Mammary epithelial cell (primary cell): ENCODE results near the gene POLR2J.
"Not testable (repeated sequence)": the region's sequence is repeated elsewhere in the genome, so short reads cannot be mapped to it uniquely, and the experiment has no call there.

Source experiments
- EZH2 ChIP-seq: IDR thresholded peaks from 2 replicates; pipeline ENCODE4 v1.6.1; 2012; ENCODE audit warnings: low read length, inconsistent platforms, borderline replicate concordance
- TF ChIP-seq, protein P1 (sequence below), 2 donors: IDR thresholded peaks in 1 of 2; conservative IDR thresholded peaks in 1 of 2; 2 replicates each; pipeline ENCODE4 v1.5.1; 2011 to 2012; ENCODE audit warnings: inconsistent platforms in 2 of 2, low read length in 2 of 2, mild to moderate bottlenecking in 2 of 2, control low read depth in 1 of 2, low read depth in 1 of 2; ENCODE audit not compliant: insufficient read depth in 1 of 2; ENCODE audit errors: extremely low read depth in 1 of 2

DNA sequence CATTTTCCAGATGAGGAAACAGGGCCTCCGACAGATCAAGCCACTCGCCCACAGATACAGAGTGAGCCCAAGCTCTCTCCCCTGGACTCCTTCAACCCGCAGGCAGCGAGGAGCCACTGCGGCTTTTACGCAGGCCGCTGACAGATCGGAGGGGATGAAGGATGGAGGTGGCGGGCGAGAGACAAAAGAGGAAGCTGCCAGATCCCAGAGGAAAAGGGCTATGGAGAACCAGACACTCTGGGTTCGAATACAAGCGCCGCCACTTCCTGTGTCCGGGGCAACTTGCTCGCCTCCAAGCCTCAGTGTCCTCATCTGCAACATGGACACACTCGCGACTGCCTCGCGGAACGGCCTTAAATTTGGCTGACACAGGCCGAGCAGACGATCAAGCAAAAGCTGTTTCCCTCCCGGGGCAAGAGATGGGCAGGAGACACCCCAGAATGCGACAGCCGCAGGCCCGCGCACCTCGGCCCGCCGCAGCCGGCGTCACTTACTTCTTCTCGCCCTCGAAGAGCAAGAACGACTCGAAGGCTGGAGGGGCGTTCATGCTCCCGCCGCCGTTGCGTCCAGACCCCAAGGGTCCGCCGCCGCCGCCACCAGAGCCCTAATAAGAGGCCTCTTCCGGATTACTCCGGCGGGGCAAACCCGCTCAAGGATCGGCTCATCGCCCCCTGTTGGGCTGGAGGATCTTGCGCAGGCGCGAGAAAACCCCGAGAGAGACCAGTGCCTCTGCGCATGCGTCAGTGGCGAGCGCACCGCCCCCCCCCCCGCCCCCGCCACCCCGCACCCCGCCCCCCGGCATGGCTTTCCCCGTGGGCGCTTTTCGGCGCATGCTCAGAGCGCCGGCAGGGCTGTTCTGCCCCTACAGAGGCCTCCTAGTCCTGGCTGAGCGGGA is at the start of gene POLR2J:
- TF ChIP-seq, protein P1, sequence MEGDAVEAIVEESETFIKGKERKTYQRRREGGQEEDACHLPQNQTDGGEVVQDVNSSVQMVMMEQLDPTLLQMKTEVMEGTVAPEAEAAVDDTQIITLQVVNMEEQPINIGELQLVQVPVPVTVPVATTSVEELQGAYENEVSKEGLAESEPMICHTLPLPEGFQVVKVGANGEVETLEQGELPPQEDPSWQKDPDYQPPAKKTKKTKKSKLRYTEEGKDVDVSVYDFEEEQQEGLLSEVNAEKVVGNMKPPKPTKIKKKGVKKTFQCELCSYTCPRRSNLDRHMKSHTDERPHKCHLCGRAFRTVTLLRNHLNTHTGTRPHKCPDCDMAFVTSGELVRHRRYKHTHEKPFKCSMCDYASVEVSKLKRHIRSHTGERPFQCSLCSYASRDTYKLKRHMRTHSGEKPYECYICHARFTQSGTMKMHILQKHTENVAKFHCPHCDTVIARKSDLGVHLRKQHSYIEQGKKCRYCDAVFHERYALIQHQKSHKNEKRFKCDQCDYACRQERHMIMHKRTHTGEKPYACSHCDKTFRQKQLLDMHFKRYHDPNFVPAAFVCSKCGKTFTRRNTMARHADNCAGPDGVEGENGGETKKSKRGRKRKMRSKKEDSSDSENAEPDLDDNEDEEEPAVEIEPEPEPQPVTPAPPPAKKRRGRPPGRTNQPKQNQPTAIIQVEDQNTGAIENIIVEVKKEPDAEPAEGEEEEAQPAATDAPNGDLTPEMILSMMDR (conservative IDR thresholded peaks at IDR 0.05 in 1 of 2, IDR thresholded peaks at IDR 0.05 in 1 of 2; ENCODE audit: extremely low read depth in 1 of 2, insufficient read depth in 1 of 2, low read depth in 1 of 2, low read length in 2 of 2), result peak; percentile 3 to 43
- not testable (repeated sequence) for TF ChIP-seq EZH2
